ENCODE data around the gene SNCA.

The SNCA gene

GRCh38 chr4:89674876-89675459, 162.0 kb downstream of the SNCA start:
- Histone ChIP-seq H4K91ac (ENCODE audit: low read length) (no peak overlapping the region), H2AK5ac (ENCODE audit: low read length, severe bottlenecking) (no peak overlapping the region), H3K36me3 (ENCODE audit: control insufficient read depth in 1 of 2, insufficient read depth in 2 of 2, low read depth in 1 of 2, low read length in 2 of 2) (no peaks in the 10 kb centered on the region), H3K79me1 (replicated peaks; ENCODE audit: low read length, poor library complexity, severe bottlenecking) (no peaks in the 10 kb centered on the region), H3K9me3 (ENCODE audit: control insufficient read depth, low read length) (peaks cover 5% of the 10 kb centered on the region), H3K18ac (ENCODE audit: low read depth in 1 of 2, low read length in 2 of 2) (no peak overlapping the region), H2BK5ac (ENCODE audit: low read depth, low read length, poor library complexity, severe bottlenecking) (no peak overlapping the region), H4K8ac (ENCODE audit: low read length) (no peak overlapping the region), H2AFZ (ENCODE audit: low read depth, low read length) (no peak overlapping the region), H3K27ac (ENCODE audit: low read length, poor library complexity, severe bottlenecking) (no peak overlapping the region), H2BK15ac (ENCODE audit: low read depth, poor library complexity, severe bottlenecking) (no peak overlapping the region), H2BK120ac (ENCODE audit: low read depth, low read length) (peak overlapping the region; percentile 19), H3K4ac (ENCODE audit: low read depth in 1 of 2, low read length in 2 of 2) (no peak overlapping the region), H2BK12ac (ENCODE audit: low read length in 2 of 2) (no peak overlapping the region), H3K27me3 (ENCODE audit: control insufficient read depth in 1 of 2, insufficient read depth in 1 of 2, low read length in 2 of 2) (no peaks in the 10 kb centered on the region), H3K4me2 (ENCODE audit: low read length, poor library complexity, severe bottlenecking) (no peak overlapping the region), H3K9ac (ENCODE audit: low read length) (no peak overlapping the region), H3K4me1 (ENCODE audit: control insufficient read depth, insufficient read depth, low read depth, low read length) (no peaks in the 10 kb centered on the region), H3K4me3 (ENCODE audit: insufficient read depth in 1 of 2, low read depth in 1 of 2, low read length in 2 of 2) (no peak overlapping the region), H3K14ac (ENCODE audit: low read length in 2 of 2) (no peak overlapping the region), H3K23ac (ENCODE audit: low read length in 2 of 2) (no peak overlapping the region)
- peak; percentile 9 for DNase-seq
- 79% methylated on average over 7 of the region's 9 CpGs for WGBS

Data from mesenchymal stem cell (in vitro differentiated cells and primary cell).